GM12874 (cell line): Measurements from ENCODE around the gene SH3BGR.

Source experiments
- CTCF ChIP-seq: IDR thresholded peaks from 2 replicates; pipeline ENCODE4 v1.5.1; 2011; ENCODE audit warnings: low read depth, mild to moderate bottlenecking, control low read depth, low read length, moderate library complexity; ENCODE audit not compliant: insufficient read depth

Gene SH3BGR

GRCh38 chr21:39502631-39503030, 50.9 kb downstream of the SH3BGR start:
- no peak for TF ChIP-seq CTCF

GRCh38 chr21:39503123-39503762, 51.5 kb downstream of the SH3BGR start:
- no peak for TF ChIP-seq CTCF

GRCh38 chr21:39504230-39504629, 52.5 kb downstream of the SH3BGR start:
- TF ChIP-seq CTCF = no peak

GRCh38 chr21:39510240-39510639, 58.5 kb downstream of the SH3BGR start:
- TF ChIP-seq CTCF = no peak

GRCh38 chr21:39511102-39511501, 59.3 kb downstream of the SH3BGR start:
- no peak for TF ChIP-seq CTCF

- no peak for TF ChIP-seq CTCF
Observed at GRCh38 chr21:39513735-39514134, 62.0 kb downstream of the SH3BGR start.

- no peak for TF ChIP-seq CTCF
Observed at GRCh38 chr21:39515684-39516472, 64.1 kb downstream of the SH3BGR start.
